Measurements from ENCODE around the gene CREBRF.
"Not testable (repeated sequence)": the region's sequence is repeated elsewhere in the genome, so short reads cannot be mapped to it uniquely, and the experiment has no call there.

CREBRF gene

DNA sequence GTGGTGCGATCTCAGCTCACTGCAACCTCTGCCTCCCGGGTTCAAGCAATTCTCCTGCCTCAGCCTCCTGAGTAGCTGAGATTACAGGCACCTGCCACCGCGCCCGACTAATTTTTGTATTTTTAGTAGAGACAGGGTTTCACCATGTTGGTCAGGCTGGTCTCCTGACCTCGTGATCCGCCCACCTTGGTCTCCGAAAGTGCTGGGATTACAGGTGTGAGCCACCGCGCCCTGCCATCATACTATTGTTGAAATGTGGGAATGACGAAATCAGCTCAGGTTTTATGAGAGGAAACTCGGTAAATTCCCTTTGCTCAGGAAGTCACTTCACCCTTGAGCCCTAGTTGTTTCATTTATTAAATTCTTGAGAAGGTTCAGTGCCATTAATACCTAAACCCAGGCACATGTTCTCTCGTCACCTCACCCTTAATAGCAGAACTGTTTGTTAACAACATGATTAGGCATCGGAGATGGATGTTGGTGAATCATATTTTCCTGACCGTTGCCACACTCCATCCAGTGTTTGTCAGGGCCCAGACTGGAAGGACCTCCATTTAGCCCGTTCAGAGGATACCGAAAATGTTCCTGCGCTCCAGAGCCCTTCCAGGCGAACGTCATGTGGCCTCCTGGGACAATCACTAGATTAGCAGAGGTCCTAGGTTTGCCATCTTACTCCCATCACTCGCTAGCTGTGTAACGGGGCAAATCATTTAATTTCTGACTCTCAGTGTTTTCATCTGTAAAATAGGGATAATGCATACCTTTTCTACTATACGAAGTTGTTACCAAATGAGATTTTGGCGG lies 20.0 kb upstream of the CREBRF start:
- no peak for FAIRE-seq
- TF ChIP-seq, protein P1, sequence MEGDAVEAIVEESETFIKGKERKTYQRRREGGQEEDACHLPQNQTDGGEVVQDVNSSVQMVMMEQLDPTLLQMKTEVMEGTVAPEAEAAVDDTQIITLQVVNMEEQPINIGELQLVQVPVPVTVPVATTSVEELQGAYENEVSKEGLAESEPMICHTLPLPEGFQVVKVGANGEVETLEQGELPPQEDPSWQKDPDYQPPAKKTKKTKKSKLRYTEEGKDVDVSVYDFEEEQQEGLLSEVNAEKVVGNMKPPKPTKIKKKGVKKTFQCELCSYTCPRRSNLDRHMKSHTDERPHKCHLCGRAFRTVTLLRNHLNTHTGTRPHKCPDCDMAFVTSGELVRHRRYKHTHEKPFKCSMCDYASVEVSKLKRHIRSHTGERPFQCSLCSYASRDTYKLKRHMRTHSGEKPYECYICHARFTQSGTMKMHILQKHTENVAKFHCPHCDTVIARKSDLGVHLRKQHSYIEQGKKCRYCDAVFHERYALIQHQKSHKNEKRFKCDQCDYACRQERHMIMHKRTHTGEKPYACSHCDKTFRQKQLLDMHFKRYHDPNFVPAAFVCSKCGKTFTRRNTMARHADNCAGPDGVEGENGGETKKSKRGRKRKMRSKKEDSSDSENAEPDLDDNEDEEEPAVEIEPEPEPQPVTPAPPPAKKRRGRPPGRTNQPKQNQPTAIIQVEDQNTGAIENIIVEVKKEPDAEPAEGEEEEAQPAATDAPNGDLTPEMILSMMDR (IDR thresholded peaks at IDR 0.05; ENCODE audit: insufficient read depth, missing control alignments): no peak

GRCh38 chr5:173039188-173039587 lies 17.0 kb upstream of the CREBRF start:
- DNase-seq (ENCODE audit: insufficient read length, low spot score) (no peak), FAIRE-seq (no peak)
- TF ChIP-seq, protein P1 (IDR thresholded peaks at IDR 0.05; ENCODE audit: insufficient read depth, missing control alignments): no peak

More for the DNA sequence above, 20.0 kb upstream of the CREBRF start:
- no peak for DNase-seq (ENCODE audit: insufficient read length, low spot score)

DNA sequence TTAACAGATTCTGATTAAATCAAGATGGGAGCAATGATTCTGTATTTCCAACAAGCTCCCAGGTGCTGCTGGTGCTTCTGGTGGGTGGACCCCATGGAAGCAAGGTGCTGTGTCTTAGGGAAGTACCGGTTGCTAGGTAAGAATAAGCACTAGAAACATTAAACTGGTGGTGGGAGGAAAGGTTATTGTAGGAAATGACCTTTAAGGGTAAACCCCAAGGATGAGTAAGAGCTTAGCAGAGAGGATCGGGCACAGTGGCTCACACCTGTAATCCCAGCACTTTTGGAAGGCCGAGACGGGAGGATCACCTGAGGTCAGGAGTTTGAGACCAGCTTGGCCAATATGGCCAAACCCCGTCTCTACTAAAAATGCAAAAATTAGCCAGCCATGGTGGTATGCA lies 16.2 kb upstream of the CREBRF start:
- no peak for FAIRE-seq
- no peak for DNase-seq (ENCODE audit: insufficient read length, low spot score)
- TF ChIP-seq, protein P1 (IDR thresholded peaks at IDR 0.05; ENCODE audit: insufficient read depth, missing control alignments): no peak

GRCh38 chr5:173041881-173042762 lies 14.0 kb upstream of the CREBRF start:
- no peak for DNase-seq (ENCODE audit: insufficient read length, low spot score)
- TF ChIP-seq, protein P1 (IDR thresholded peaks at IDR 0.05; ENCODE audit: insufficient read depth, missing control alignments): no peak
- no peak for FAIRE-seq

- DNase-seq (ENCODE audit: insufficient read length, low spot score): no peak
- TF ChIP-seq, protein P1 (IDR thresholded peaks at IDR 0.05; ENCODE audit: insufficient read depth, missing control alignments): no peak
- FAIRE-seq: no peak
Observed at GRCh38 chr5:173042763-173043107, 13.4 kb upstream of the CREBRF start.

GRCh38 chr5:173045474-173045873 lies 10.7 kb upstream of the CREBRF start:
- DNase-seq (ENCODE audit: insufficient read length, low spot score) (no peak), FAIRE-seq (no peak)
- TF ChIP-seq, protein P1 (IDR thresholded peaks at IDR 0.05; ENCODE audit: insufficient read depth, missing control alignments): no peak

- not testable (repeated sequence) for FAIRE-seq; DNase-seq (ENCODE audit: insufficient read length, low spot score)
Observed at GRCh38 chr5:173047096-173047837, 8.9 kb upstream of the CREBRF start.

All from D721Med (cell line).